Midbrain (tissue), 1 donor: ENCODE measurements around the gene CCND2.

Experiments used
- DNase-seq: peaks from one replicate; lab custom pipeline; 2025; lab: John Stamatoyannopoulos, UW

Gene CCND2

GRCh38 chr12:4276524-4277204 lies 3.1 kb downstream of the CCND2 start:
- DNase-seq: peak; percentile 87

- no peak for DNase-seq
Measured at GRCh38 chr12:4277205-4277543, 3.6 kb downstream of the CCND2 start.

GRCh38 chr12:4277857-4278256 lies 4.3 kb downstream of the CCND2 start:
- DNase-seq: no peak

GRCh38 chr12:4278329-4279197 lies 5.0 kb downstream of the CCND2 start:
- peak; percentile 25 for DNase-seq

GRCh38 chr12:4279198-4279690 lies 5.7 kb downstream of the CCND2 start:
- no peak for DNase-seq

- DNase-seq: no peak
Measured at GRCh38 chr12:4280351-4281163, 7.0 kb downstream of the CCND2 start.

GRCh38 chr12:4281173-4281654 lies 7.7 kb downstream of the CCND2 start:
- DNase-seq: no peak

- DNase-seq: no peak
Measured at GRCh38 chr12:4282103-4282891, 8.7 kb downstream of the CCND2 start.

GRCh38 chr12:4282892-4283511 lies 9.4 kb downstream of the CCND2 start:
- DNase-seq: no peak

GRCh38 chr12:4283512-4284255 lies 10.1 kb downstream of the CCND2 start:
- no peak for DNase-seq

- DNase-seq: no peak
Measured at GRCh38 chr12:4284306-4284705, 10.7 kb downstream of the CCND2 start.

GRCh38 chr12:4285070-4285469 lies 11.5 kb downstream of the CCND2 start:
- DNase-seq: no peak

GRCh38 chr12:4286228-4286627 lies 12.7 kb downstream of the CCND2 start:
- no peak for DNase-seq

- no peak for DNase-seq
Measured at GRCh38 chr12:4286771-4287317, 13.3 kb downstream of the CCND2 start.

- no peak for DNase-seq
Measured at GRCh38 chr12:4287325-4288211, 14.0 kb downstream of the CCND2 start.

GRCh38 chr12:4288296-4289131 lies 15.0 kb downstream of the CCND2 start:
- no peak for DNase-seq

- DNase-seq: peak; percentile 39
Measured at GRCh38 chr12:4289231-4289878, 15.8 kb downstream of the CCND2 start.
